DND-41 (cell line): ENCODE results near the gene LDB2.

Experiments
- EZH2 ChIP-seq: IDR thresholded peaks from 3 replicates; pipeline ENCODE4 v1.6.1; 2012; ENCODE audit warnings: borderline replicate concordance, low read depth, mild to moderate bottlenecking, moderate library complexity, low read length, inconsistent platforms; ENCODE audit not compliant: severe bottlenecking
- TF ChIP-seq, protein P1 (sequence below): IDR thresholded peaks from 2 replicates; pipeline ENCODE4 v1.5.1; 2012; ENCODE audit warnings: borderline replicate concordance, low read length, moderate library complexity, mild to moderate bottlenecking; ENCODE audit not compliant: poor library complexity, severe bottlenecking; ENCODE audit errors: extremely low read depth

DNA sequence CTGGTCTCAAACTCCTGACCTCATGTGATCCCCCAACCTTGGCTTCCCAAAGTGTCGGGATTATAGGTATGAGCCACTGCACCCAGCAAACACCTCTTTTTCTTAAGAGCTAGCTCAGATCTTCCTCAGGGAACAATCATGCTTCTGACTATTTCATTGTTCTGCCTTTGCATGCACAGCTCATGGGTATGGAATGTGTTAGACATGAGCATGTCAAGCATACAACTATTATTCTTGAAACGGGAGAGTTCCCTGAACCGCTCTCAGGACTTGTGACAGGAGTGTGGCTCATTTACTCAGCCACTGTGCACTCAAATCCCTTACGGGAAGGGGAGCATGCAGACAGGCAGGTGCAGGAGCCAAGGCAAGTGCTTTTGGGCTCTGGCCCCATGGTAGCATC is 440.5 kb downstream of the LDB2 start:
- TF ChIP-seq, protein P1, sequence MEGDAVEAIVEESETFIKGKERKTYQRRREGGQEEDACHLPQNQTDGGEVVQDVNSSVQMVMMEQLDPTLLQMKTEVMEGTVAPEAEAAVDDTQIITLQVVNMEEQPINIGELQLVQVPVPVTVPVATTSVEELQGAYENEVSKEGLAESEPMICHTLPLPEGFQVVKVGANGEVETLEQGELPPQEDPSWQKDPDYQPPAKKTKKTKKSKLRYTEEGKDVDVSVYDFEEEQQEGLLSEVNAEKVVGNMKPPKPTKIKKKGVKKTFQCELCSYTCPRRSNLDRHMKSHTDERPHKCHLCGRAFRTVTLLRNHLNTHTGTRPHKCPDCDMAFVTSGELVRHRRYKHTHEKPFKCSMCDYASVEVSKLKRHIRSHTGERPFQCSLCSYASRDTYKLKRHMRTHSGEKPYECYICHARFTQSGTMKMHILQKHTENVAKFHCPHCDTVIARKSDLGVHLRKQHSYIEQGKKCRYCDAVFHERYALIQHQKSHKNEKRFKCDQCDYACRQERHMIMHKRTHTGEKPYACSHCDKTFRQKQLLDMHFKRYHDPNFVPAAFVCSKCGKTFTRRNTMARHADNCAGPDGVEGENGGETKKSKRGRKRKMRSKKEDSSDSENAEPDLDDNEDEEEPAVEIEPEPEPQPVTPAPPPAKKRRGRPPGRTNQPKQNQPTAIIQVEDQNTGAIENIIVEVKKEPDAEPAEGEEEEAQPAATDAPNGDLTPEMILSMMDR = no peak
- no peak for TF ChIP-seq EZH2
